ENCODE measurements around the gene OR56B4.

Gene OR56B4

GRCh38 chr11:6111673-6112072 lies 4.2 kb downstream of the OR56B4 start:
- CTCF ChIA-PET = no interaction called here
- 58% methylated on average over 1 of the region's 2 CpGs for WGBS (ENCODE audit: insufficient coverage)
- no peaks in the 10 kb centered on the region for H3K36me3 ChIP-seq (ENCODE audit: control insufficient read depth in 4 of 4, insufficient read depth in 4 of 4, low read length in 3 of 4)
- H3K4me1 ChIP-seq (ENCODE audit: control extremely low read depth in 1 of 4, control insufficient read depth in 4 of 4, insufficient read depth in 4 of 4, low read length in 3 of 4) = no peaks in the 10 kb centered on the region
- no peak overlapping the region for H3K4me3 ChIP-seq (ENCODE audit: control insufficient read depth in 1 of 7, extremely low read depth in 1 of 7, insufficient read depth in 4 of 7, low read depth in 2 of 7, low read length in 6 of 7)
- H3K9me3 ChIP-seq (ENCODE audit: control extremely low read depth in 1 of 5, control insufficient read depth in 4 of 5, insufficient read depth in 2 of 5, low read depth in 1 of 5, low read length in 4 of 5) = peaks cover 0 to 14% (median 2%) of the 10 kb centered on the region in 5 experiments
- peaks cover 0 to 3% (median 0%) of the 10 kb centered on the region in 5 experiments for H3K27me3 ChIP-seq (replicated peaks in 2 of 5; ENCODE audit: control insufficient read depth in 4 of 5, insufficient read depth in 5 of 5, low read length in 4 of 5)
- H3K27ac ChIP-seq (ENCODE audit: insufficient read depth in 1 of 2, low read depth in 1 of 2, low read length in 2 of 2, poor library complexity in 1 of 2, severe bottlenecking in 2 of 2) = no peak overlapping the region
- POLR2A ChIA-PET = no interaction called here
- no peak for DNase-seq

DNA sequence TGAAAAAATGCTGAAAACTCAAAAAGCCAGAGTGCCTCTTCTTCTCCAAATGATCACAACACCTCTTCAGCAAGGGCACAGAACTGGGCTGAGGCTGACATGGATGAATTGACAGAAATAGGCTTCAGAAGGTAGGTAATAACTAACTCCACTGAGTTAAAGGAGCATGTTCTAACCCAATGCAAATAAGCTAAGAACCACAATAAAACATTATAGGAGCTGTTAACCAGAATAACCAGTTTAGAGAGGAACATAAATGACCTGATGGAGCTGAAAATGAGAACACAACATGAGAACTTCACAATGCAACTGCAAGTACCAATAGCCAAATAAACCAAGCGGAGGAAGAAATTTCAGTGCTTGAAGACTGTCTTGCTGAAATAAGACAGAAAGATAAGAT lies 9.2 kb downstream of the OR56B4 start:
- H3K4me1 ChIP-seq (ENCODE audit: control extremely low read depth in 1 of 4, control insufficient read depth in 4 of 4, insufficient read depth in 4 of 4, low read length in 3 of 4) = no peaks in the 10 kb centered on the region
- DNase-seq = no peak
- H3K27me3 ChIP-seq (replicated peaks in 2 of 5; ENCODE audit: control insufficient read depth in 4 of 5, insufficient read depth in 5 of 5, low read length in 4 of 5) = peaks cover 0 to 3% (median 0%) of the 10 kb centered on the region in 5 experiments
- WGBS (ENCODE audit: insufficient coverage) = 100% methylated on average over 1 of the region's 1 CpG
- no peaks in the 10 kb centered on the region for H3K36me3 ChIP-seq (ENCODE audit: control insufficient read depth in 4 of 4, insufficient read depth in 4 of 4, low read length in 3 of 4)
- ChIA-PET POLR2A (no interaction called here), CTCF (no interaction called here)
- H3K9me3 ChIP-seq (ENCODE audit: control extremely low read depth in 1 of 5, control insufficient read depth in 4 of 5, insufficient read depth in 2 of 5, low read depth in 1 of 5, low read length in 4 of 5) = peaks cover 0 to 14% (median 0%) of the 10 kb centered on the region in 5 experiments
- H3K4me3 ChIP-seq (ENCODE audit: control insufficient read depth in 1 of 7, extremely low read depth in 1 of 7, insufficient read depth in 4 of 7, low read depth in 2 of 7, low read length in 6 of 7) = no peak overlapping the region
- H3K27ac ChIP-seq (ENCODE audit: insufficient read depth in 1 of 2, low read depth in 1 of 2, low read length in 2 of 2, poor library complexity in 1 of 2, severe bottlenecking in 2 of 2) = no peak overlapping the region

GRCh38 chr11:6124245-6124644 lies 16.8 kb downstream of the OR56B4 start:
- ChIA-PET CTCF (no interaction called here), POLR2A (no interaction called here)
- no peaks in the 10 kb centered on the region for H3K4me1 ChIP-seq (ENCODE audit: control extremely low read depth in 1 of 4, control insufficient read depth in 4 of 4, insufficient read depth in 4 of 4, low read length in 3 of 4)
- 64% methylated on average over 3 of the region's 3 CpGs for WGBS (ENCODE audit: insufficient coverage)
- H3K27ac ChIP-seq (ENCODE audit: insufficient read depth in 1 of 2, low read depth in 1 of 2, low read length in 2 of 2, poor library complexity in 1 of 2, severe bottlenecking in 2 of 2) = no peak overlapping the region
- H3K9me3 ChIP-seq (ENCODE audit: control extremely low read depth in 1 of 5, control insufficient read depth in 4 of 5, insufficient read depth in 2 of 5, low read depth in 1 of 5, low read length in 4 of 5) = no peaks in the 10 kb centered on the region
- H3K27me3 ChIP-seq (replicated peaks in 2 of 5; ENCODE audit: control insufficient read depth in 4 of 5, insufficient read depth in 5 of 5, low read length in 4 of 5) = peaks cover 0 to 2% (median 0%) of the 10 kb centered on the region in 5 experiments
- no peaks in the 10 kb centered on the region for H3K36me3 ChIP-seq (ENCODE audit: control insufficient read depth in 4 of 4, insufficient read depth in 4 of 4, low read length in 3 of 4)
- no peak for DNase-seq
- H3K4me3 ChIP-seq (ENCODE audit: control insufficient read depth in 1 of 7, extremely low read depth in 1 of 7, insufficient read depth in 4 of 7, low read depth in 2 of 7, low read length in 6 of 7) = no peak overlapping the region

- Histone ChIP-seq H3K27ac (ENCODE audit: insufficient read depth in 1 of 2, low read depth in 1 of 2, low read length in 2 of 2, poor library complexity in 1 of 2, severe bottlenecking in 2 of 2) (no peak overlapping the region), H3K4me1 (ENCODE audit: control extremely low read depth in 1 of 4, control insufficient read depth in 4 of 4, insufficient read depth in 4 of 4, low read length in 3 of 4) (no peaks in the 10 kb centered on the region), H3K27me3 (replicated peaks in 2 of 5; ENCODE audit: control insufficient read depth in 4 of 5, insufficient read depth in 5 of 5, low read length in 4 of 5) (peaks cover 0 to 2% (median 0%) of the 10 kb centered on the region in 5 experiments), H3K36me3 (ENCODE audit: control insufficient read depth in 4 of 4, insufficient read depth in 4 of 4, low read length in 3 of 4) (no peaks in the 10 kb centered on the region), H3K4me3 (ENCODE audit: control insufficient read depth in 1 of 7, extremely low read depth in 1 of 7, insufficient read depth in 4 of 7, low read depth in 2 of 7, low read length in 6 of 7) (no peak overlapping the region), H3K9me3 (ENCODE audit: control extremely low read depth in 1 of 5, control insufficient read depth in 4 of 5, insufficient read depth in 2 of 5, low read depth in 1 of 5, low read length in 4 of 5) (no peaks in the 10 kb centered on the region)
- CTCF ChIA-PET = interaction anchor here (0.6 kb wide), 1 partner anchor 492 kb away, joined by 3 read pairs; no protein-coding TSS in a partner anchor
- POLR2A ChIA-PET = no interaction called here
- WGBS (ENCODE audit: insufficient coverage) = 82% methylated on average over 2 of the region's 4 CpGs
- peak in 2 of 3 donors; percentile 36 to 59 for DNase-seq
These were observed 20.4 kb downstream of the OR56B4 start for GRCh38 chr11:6127881-6128280.

GRCh38 chr11:6129011-6129410 lies 21.5 kb downstream of the OR56B4 start:
- no peaks in the 10 kb centered on the region for H3K9me3 ChIP-seq (ENCODE audit: control extremely low read depth in 1 of 5, control insufficient read depth in 4 of 5, insufficient read depth in 2 of 5, low read depth in 1 of 5, low read length in 4 of 5)
- no peak overlapping the region for H3K4me3 ChIP-seq (ENCODE audit: control insufficient read depth in 1 of 7, extremely low read depth in 1 of 7, insufficient read depth in 4 of 7, low read depth in 2 of 7, low read length in 6 of 7)
- H3K27ac ChIP-seq (ENCODE audit: insufficient read depth in 1 of 2, low read depth in 1 of 2, low read length in 2 of 2, poor library complexity in 1 of 2, severe bottlenecking in 2 of 2) = no peak overlapping the region
- ChIA-PET POLR2A (no interaction called here), CTCF (no interaction called here)
- DNase-seq = no peak
- H3K27me3 ChIP-seq (replicated peaks in 2 of 5; ENCODE audit: control insufficient read depth in 4 of 5, insufficient read depth in 5 of 5, low read length in 4 of 5) = peaks cover 0 to 2% (median 0%) of the 10 kb centered on the region in 5 experiments
- no peaks in the 10 kb centered on the region for H3K36me3 ChIP-seq (ENCODE audit: control insufficient read depth in 4 of 4, insufficient read depth in 4 of 4, low read length in 3 of 4)
- 100% methylated on average over 1 of the region's 1 CpG for WGBS (ENCODE audit: insufficient coverage)
- H3K4me1 ChIP-seq (ENCODE audit: control extremely low read depth in 1 of 4, control insufficient read depth in 4 of 4, insufficient read depth in 4 of 4, low read length in 3 of 4) = no peaks in the 10 kb centered on the region

DNA sequence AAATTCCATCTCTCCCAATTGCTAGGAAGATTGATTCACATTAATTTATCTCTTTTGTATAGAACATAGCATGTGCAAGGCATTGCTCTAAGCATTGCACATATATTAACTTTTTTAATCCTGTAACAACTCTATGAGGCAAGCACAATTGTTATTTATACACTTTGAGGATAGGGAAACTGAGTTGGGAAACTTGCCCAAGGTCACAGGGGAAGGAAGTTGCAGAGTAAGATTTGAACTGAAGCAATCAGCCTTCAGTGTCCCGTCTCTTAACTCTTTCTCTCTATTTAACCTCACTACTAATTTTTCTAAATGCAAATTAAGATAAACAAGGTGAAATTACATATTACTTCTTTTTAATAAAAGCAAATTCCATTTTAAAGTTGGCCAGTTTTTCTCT lies 22.2 kb downstream of the OR56B4 start:
- no CpG with 5 or more reads among the region's 1 CpG for WGBS (ENCODE audit: insufficient coverage)
- CTCF ChIA-PET = no interaction called here
- Histone ChIP-seq H3K4me1 (ENCODE audit: control extremely low read depth in 1 of 4, control insufficient read depth in 4 of 4, insufficient read depth in 4 of 4, low read length in 3 of 4) (no peaks in the 10 kb centered on the region), H3K27ac (ENCODE audit: insufficient read depth in 1 of 2, low read depth in 1 of 2, low read length in 2 of 2, poor library complexity in 1 of 2, severe bottlenecking in 2 of 2) (no peak overlapping the region), H3K4me3 (ENCODE audit: control insufficient read depth in 1 of 7, extremely low read depth in 1 of 7, insufficient read depth in 4 of 7, low read depth in 2 of 7, low read length in 6 of 7) (no peak overlapping the region), H3K36me3 (ENCODE audit: control insufficient read depth in 4 of 4, insufficient read depth in 4 of 4, low read length in 3 of 4) (no peaks in the 10 kb centered on the region), H3K9me3 (ENCODE audit: control extremely low read depth in 1 of 5, control insufficient read depth in 4 of 5, insufficient read depth in 2 of 5, low read depth in 1 of 5, low read length in 4 of 5) (no peaks in the 10 kb centered on the region), H3K27me3 (replicated peaks in 2 of 5; ENCODE audit: control insufficient read depth in 4 of 5, insufficient read depth in 5 of 5, low read length in 4 of 5) (no peaks in the 10 kb centered on the region)
- POLR2A ChIA-PET = no interaction called here
- no peak for DNase-seq

- no peak overlapping the region for H3K4me3 ChIP-seq (ENCODE audit: control insufficient read depth in 1 of 7, extremely low read depth in 1 of 7, insufficient read depth in 4 of 7, low read depth in 2 of 7, low read length in 6 of 7)
- POLR2A ChIA-PET = no interaction called here
- H3K9me3 ChIP-seq (ENCODE audit: control extremely low read depth in 1 of 5, control insufficient read depth in 4 of 5, insufficient read depth in 2 of 5, low read depth in 1 of 5, low read length in 4 of 5) = no peaks in the 10 kb centered on the region
- CTCF ChIA-PET = no interaction called here
- H3K27me3 ChIP-seq (replicated peaks in 2 of 5; ENCODE audit: control insufficient read depth in 4 of 5, insufficient read depth in 5 of 5, low read length in 4 of 5) = no peaks in the 10 kb centered on the region
- no peaks in the 10 kb centered on the region for H3K36me3 ChIP-seq (ENCODE audit: control insufficient read depth in 4 of 4, insufficient read depth in 4 of 4, low read length in 3 of 4)
- H3K4me1 ChIP-seq (ENCODE audit: control extremely low read depth in 1 of 4, control insufficient read depth in 4 of 4, insufficient read depth in 4 of 4, low read length in 3 of 4) = no peaks in the 10 kb centered on the region
- no peak for DNase-seq
- no peak overlapping the region for H3K27ac ChIP-seq (ENCODE audit: insufficient read depth in 1 of 2, low read depth in 1 of 2, low read length in 2 of 2, poor library complexity in 1 of 2, severe bottlenecking in 2 of 2)
- 100% methylated on average over 1 of the region's 1 CpG for WGBS (ENCODE audit: insufficient coverage)
These were observed 24.9 kb downstream of the OR56B4 start for GRCh38 chr11:6132431-6132830.
